ENCODE data around the gene TNFRSF9.
"Not testable (repeated sequence)": the region's sequence is repeated elsewhere in the genome, so short reads cannot be mapped to it uniquely, and the experiment has no call there.

Gene TNFRSF9

DNA sequence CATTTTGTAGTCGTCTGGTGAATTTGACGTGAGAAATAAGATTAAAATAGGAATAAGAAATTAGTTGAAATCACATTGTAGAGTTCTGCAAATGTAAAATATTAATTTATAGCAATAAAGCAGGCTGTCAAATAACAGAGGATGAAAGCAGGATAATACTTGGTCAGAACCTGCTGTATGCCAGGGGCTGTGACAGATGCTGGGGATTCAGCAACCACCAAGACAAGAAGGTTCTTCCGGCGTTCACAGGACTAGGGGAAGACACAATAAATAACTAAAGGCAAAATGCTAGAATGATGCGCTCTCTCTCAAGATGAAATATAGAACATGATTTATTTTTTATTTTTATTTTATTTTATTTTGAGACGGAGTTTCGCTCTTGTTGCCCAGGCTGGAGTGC is 14.0 kb upstream of the TNFRSF9 start:
- no peak for DNase-seq (ENCODE audit: low spot score)
- Histone ChIP-seq H2BK15ac (ENCODE audit: low read length) (no peak overlapping the region), H3K23ac (ENCODE audit: low read depth, low read length, poor library complexity) (no peak overlapping the region), H2AFZ (ENCODE audit: low read length) (no peak overlapping the region), H2BK120ac (ENCODE audit: low read depth, low read length) (no peak overlapping the region), H3K4ac (ENCODE audit: low read length) (no peak overlapping the region), H2BK12ac (ENCODE audit: low read length) (no peak overlapping the region), H2BK5ac (ENCODE audit: low read length) (no peak overlapping the region), H3K79me1 (ENCODE audit: low read depth, low read length) (no peaks in the 10 kb centered on the region), H3K4me3 (ENCODE audit: low read length in 2 of 2) (no peak overlapping the region), H3K18ac (ENCODE audit: low read length) (no peak overlapping the region), H2AK5ac (ENCODE audit: low read depth, low read length) (no peak overlapping the region), H3K14ac (ENCODE audit: low read length) (no peak overlapping the region), H3K4me2 (ENCODE audit: insufficient read depth, low read length, poor library complexity, severe bottlenecking) (no peak overlapping the region), H4K8ac (ENCODE audit: low read depth, low read length) (no peak overlapping the region), H3K4me1 (ENCODE audit: control insufficient read depth in 2 of 2, insufficient read depth in 1 of 2, low read depth in 1 of 2, low read length in 2 of 2) (no peaks in the 10 kb centered on the region), H3K9me3 (replicated peaks in 1 of 2; ENCODE audit: control insufficient read depth in 2 of 2, insufficient read depth in 1 of 2, low read depth in 1 of 2, low read length in 2 of 2) (no peaks in the 10 kb centered on the region), H3K27me3 (ENCODE audit: control insufficient read depth in 3 of 3, insufficient read depth in 3 of 3, low read depth in 1 of 3, low read length in 3 of 3) (no peaks in the 10 kb centered on the region), H3K27ac (replicated peaks; ENCODE audit: low read length) (no peak overlapping the region), H3K9ac (ENCODE audit: low read depth, low read length, poor library complexity) (no peak overlapping the region), H4K91ac (ENCODE audit: low read depth, low read length, poor library complexity) (no peak overlapping the region), H3K36me3 (replicated peaks in 1 of 2; ENCODE audit: control insufficient read depth in 2 of 2, insufficient read depth in 2 of 2, low read length in 2 of 2) (no peaks in the 10 kb centered on the region)
- WGBS, 2 donors (ENCODE audit: extremely low coverage in 2 of 2, insufficient read length in 2 of 2, insufficient replicate concordance in 1 of 2) = no CpG with 5 or more reads among the region's 7 CpGs

DNA sequence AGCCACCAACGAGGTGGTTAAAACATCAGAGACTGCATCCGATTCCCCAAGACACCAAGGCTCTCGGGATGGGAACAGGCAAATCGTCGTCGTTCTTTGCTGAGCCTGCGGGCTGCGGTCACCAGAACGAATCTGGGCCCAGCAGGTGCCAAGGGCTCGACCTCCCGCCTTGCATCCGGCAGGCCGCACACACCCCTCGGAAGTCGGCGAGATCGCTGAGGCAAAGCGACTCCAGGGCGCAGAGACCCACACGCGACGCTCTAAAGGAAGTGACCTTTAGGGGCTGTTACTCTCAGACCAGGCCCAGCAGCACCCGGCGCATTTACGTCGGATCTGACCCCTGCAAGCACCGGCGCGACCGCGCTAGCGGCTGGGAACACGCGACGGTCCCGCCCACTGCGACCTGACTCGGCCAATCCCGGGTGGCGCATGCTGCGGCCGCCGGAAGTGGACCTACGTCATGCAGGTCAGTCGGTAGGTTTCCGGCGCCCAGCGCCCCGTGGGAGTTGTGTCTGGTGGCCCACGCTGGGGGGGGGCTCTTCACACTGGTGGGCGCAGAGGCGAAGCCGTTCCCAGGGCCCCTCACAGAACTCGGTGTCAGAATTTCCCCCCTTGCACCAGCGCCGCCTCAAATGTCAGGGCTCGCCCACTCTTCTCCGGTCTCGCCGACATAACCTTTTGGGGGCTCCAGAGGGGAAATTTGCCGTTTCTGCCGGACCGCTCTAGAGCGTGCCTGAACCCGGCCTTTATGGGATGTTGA is 13.4 kb upstream of the TNFRSF9 start:
- no peak overlapping the region for H2BK120ac ChIP-seq (ENCODE audit: low read depth, low read length)
- no peaks in the 10 kb centered on the region for H3K36me3 ChIP-seq (replicated peaks in 1 of 2; ENCODE audit: control insufficient read depth in 2 of 2, insufficient read depth in 2 of 2, low read length in 2 of 2)
- H3K4me2 ChIP-seq (ENCODE audit: insufficient read depth, low read length, poor library complexity, severe bottlenecking) = peak overlapping the region; percentile 18
- H3K4me3 ChIP-seq (ENCODE audit: low read length in 2 of 2) = peak overlapping the region in 1 of 2 donors; percentile 70
- no peaks in the 10 kb centered on the region for H3K79me1 ChIP-seq (ENCODE audit: low read depth, low read length)
- peak overlapping the region; percentile 91 for H3K23ac ChIP-seq (ENCODE audit: low read depth, low read length, poor library complexity)
- H3K9me3 ChIP-seq (replicated peaks in 1 of 2; ENCODE audit: control insufficient read depth in 2 of 2, insufficient read depth in 1 of 2, low read depth in 1 of 2, low read length in 2 of 2) = no peaks in the 10 kb centered on the region
- no CpG with 5 or more reads among the region's 65 CpGs for WGBS, 2 donors (ENCODE audit: extremely low coverage in 2 of 2, insufficient read length in 2 of 2, insufficient replicate concordance in 1 of 2)
- peak overlapping the region; percentile 26 for H2BK15ac ChIP-seq (ENCODE audit: low read length)
- H2AK5ac ChIP-seq (ENCODE audit: low read depth, low read length) = peak overlapping the region; percentile 37
- no peak overlapping the region for H2AFZ ChIP-seq (ENCODE audit: low read length)
- peak overlapping the region; percentile 56 for H3K14ac ChIP-seq (ENCODE audit: low read length)
- no peaks in the 10 kb centered on the region for H3K4me1 ChIP-seq (ENCODE audit: control insufficient read depth in 2 of 2, insufficient read depth in 1 of 2, low read depth in 1 of 2, low read length in 2 of 2)
- H3K9ac ChIP-seq (ENCODE audit: low read depth, low read length, poor library complexity) = peak overlapping the region; percentile 70
- no peak overlapping the region for H3K4ac ChIP-seq (ENCODE audit: low read length)
- peak; percentile 20 for DNase-seq (ENCODE audit: low spot score)
- no peak overlapping the region for H3K18ac ChIP-seq (ENCODE audit: low read length)
- no peak overlapping the region for H4K8ac ChIP-seq (ENCODE audit: low read depth, low read length)
- H2BK5ac ChIP-seq (ENCODE audit: low read length) = no peak overlapping the region
- H3K27ac ChIP-seq (replicated peaks; ENCODE audit: low read length) = no peak overlapping the region
- H2BK12ac ChIP-seq (ENCODE audit: low read length) = no peak overlapping the region
- no peak overlapping the region for H4K91ac ChIP-seq (ENCODE audit: low read depth, low read length, poor library complexity)
- peaks cover 0 to 3% (median 0%) of the 10 kb centered on the region in 3 experiments for H3K27me3 ChIP-seq (ENCODE audit: control insufficient read depth in 3 of 3, insufficient read depth in 3 of 3, low read depth in 1 of 3, low read length in 3 of 3)

DNA sequence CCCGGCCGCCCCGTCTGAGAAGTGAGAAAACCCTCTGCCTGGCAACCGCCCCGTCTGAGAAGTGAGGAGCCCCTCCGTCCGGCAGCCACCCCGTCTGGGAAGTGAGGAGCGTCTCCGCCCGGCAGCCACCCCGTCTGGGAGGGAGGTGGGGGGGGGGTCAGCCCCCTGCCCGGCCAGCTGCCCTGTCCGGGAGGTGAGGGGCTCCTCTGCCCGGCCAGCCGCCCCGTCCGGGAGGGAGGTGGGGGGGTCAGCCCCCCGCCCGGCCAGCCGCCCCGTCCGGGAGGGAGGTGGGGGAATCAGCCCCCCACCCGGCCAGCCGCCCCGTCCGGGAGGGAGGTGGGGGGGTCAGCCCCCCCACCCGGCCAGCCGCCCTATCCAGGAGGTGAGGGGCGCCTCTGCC is 12.2 kb upstream of the TNFRSF9 start:
- H2AK5ac ChIP-seq (ENCODE audit: low read depth, low read length); H3K23ac ChIP-seq (ENCODE audit: low read depth, low read length, poor library complexity); H3K79me1 ChIP-seq (ENCODE audit: low read depth, low read length); H3K4me3 ChIP-seq (ENCODE audit: low read length in 2 of 2); H3K36me3 ChIP-seq (replicated peaks in 1 of 2; ENCODE audit: control insufficient read depth in 2 of 2, insufficient read depth in 2 of 2, low read length in 2 of 2); H3K4me1 ChIP-seq (ENCODE audit: control insufficient read depth in 2 of 2, insufficient read depth in 1 of 2, low read depth in 1 of 2, low read length in 2 of 2); H3K4me2 ChIP-seq (ENCODE audit: insufficient read depth, low read length, poor library complexity, severe bottlenecking); H3K4ac ChIP-seq (ENCODE audit: low read length); H3K18ac ChIP-seq (ENCODE audit: low read length); H2BK12ac ChIP-seq (ENCODE audit: low read length); H2AFZ ChIP-seq (ENCODE audit: low read length); H3K27me3 ChIP-seq (ENCODE audit: control insufficient read depth in 3 of 3, insufficient read depth in 3 of 3, low read depth in 1 of 3, low read length in 3 of 3); H2BK120ac ChIP-seq (ENCODE audit: low read depth, low read length); H3K27ac ChIP-seq (replicated peaks; ENCODE audit: low read length); H4K91ac ChIP-seq (ENCODE audit: low read depth, low read length, poor library complexity); H2BK5ac ChIP-seq (ENCODE audit: low read length); H2BK15ac ChIP-seq (ENCODE audit: low read length); H3K9ac ChIP-seq (ENCODE audit: low read depth, low read length, poor library complexity); H4K8ac ChIP-seq (ENCODE audit: low read depth, low read length); H3K14ac ChIP-seq (ENCODE audit: low read length); DNase-seq (ENCODE audit: low spot score); H3K9me3 ChIP-seq (replicated peaks in 1 of 2; ENCODE audit: control insufficient read depth in 2 of 2, insufficient read depth in 1 of 2, low read depth in 1 of 2, low read length in 2 of 2): not testable (repeated sequence)
- WGBS, 2 donors (ENCODE audit: extremely low coverage in 2 of 2, insufficient read length in 2 of 2, insufficient replicate concordance in 1 of 2) = no CpG with 5 or more reads among the region's 30 CpGs

DNA sequence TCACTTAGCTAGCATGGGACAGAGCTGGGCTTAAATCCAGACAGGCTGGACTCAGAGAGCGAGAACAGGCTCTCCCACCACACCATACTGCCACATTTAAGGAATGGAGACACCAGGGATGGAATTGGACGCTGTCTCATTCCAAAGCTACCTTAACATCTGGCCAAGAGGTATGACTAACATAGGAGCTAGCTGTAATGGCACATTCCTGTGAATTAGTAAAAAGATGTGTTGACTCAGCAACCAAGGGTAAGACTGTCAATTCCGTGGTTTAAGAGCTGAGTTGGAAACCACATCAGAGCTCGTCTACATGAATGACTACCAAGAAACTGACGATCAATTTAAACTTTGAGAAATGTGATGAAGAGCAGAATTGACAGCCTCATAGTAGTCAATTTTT is 8.3 kb upstream of the TNFRSF9 start:
- WGBS, 2 donors (ENCODE audit: extremely low coverage in 2 of 2, insufficient read length in 2 of 2, insufficient replicate concordance in 1 of 2) = no CpG with 5 or more reads among the region's 5 CpGs
- no peak overlapping the region for H4K8ac ChIP-seq (ENCODE audit: low read depth, low read length)
- H3K18ac ChIP-seq (ENCODE audit: low read length) = no peak overlapping the region
- no peak overlapping the region for H2BK120ac ChIP-seq (ENCODE audit: low read depth, low read length)
- no peak overlapping the region for H3K4me2 ChIP-seq (ENCODE audit: insufficient read depth, low read length, poor library complexity, severe bottlenecking)
- H3K36me3 ChIP-seq (replicated peaks in 1 of 2; ENCODE audit: control insufficient read depth in 2 of 2, insufficient read depth in 2 of 2, low read length in 2 of 2) = no peaks in the 10 kb centered on the region
- DNase-seq (ENCODE audit: low spot score) = no peak
- H3K23ac ChIP-seq (ENCODE audit: low read depth, low read length, poor library complexity) = no peak overlapping the region
- no peak overlapping the region for H3K14ac ChIP-seq (ENCODE audit: low read length)
- H2BK5ac ChIP-seq (ENCODE audit: low read length) = no peak overlapping the region
- H2AFZ ChIP-seq (ENCODE audit: low read length) = no peak overlapping the region
- H4K91ac ChIP-seq (ENCODE audit: low read depth, low read length, poor library complexity) = no peak overlapping the region
- H3K27me3 ChIP-seq (ENCODE audit: control insufficient read depth in 3 of 3, insufficient read depth in 3 of 3, low read depth in 1 of 3, low read length in 3 of 3) = peaks cover 0 to 19% (median 0%) of the 10 kb centered on the region in 3 experiments
- H2AK5ac ChIP-seq (ENCODE audit: low read depth, low read length) = no peak overlapping the region
- no peak overlapping the region for H2BK12ac ChIP-seq (ENCODE audit: low read length)
- H3K4me1 ChIP-seq (ENCODE audit: control insufficient read depth in 2 of 2, insufficient read depth in 1 of 2, low read depth in 1 of 2, low read length in 2 of 2) = no peaks in the 10 kb centered on the region
- H3K4me3 ChIP-seq (ENCODE audit: low read length in 2 of 2) = no peak overlapping the region
- H2BK15ac ChIP-seq (ENCODE audit: low read length) = no peak overlapping the region
- no peaks in the 10 kb centered on the region for H3K9me3 ChIP-seq (replicated peaks in 1 of 2; ENCODE audit: control insufficient read depth in 2 of 2, insufficient read depth in 1 of 2, low read depth in 1 of 2, low read length in 2 of 2)
- H3K4ac ChIP-seq (ENCODE audit: low read length) = no peak overlapping the region
- no peak overlapping the region for H3K27ac ChIP-seq (replicated peaks; ENCODE audit: low read length)
- H3K9ac ChIP-seq (ENCODE audit: low read depth, low read length, poor library complexity) = no peak overlapping the region
- no peaks in the 10 kb centered on the region for H3K79me1 ChIP-seq (ENCODE audit: low read depth, low read length)
